MG63 (cell line): ENCODE data around the gene SLA2. TPM values are rescaled to one million over a fixed set of nuclear protein-coding genes. Genes with fewer than 3 reads are reported as not detected.
"Not testable (repeated sequence)": the region's sequence is repeated elsewhere in the genome, so short reads cannot be mapped to it uniquely, and the experiment has no call there.

Experiments used
- DNase-seq: peaks from one replicate; pipeline ENCODE4 v3.0.0-alpha.2; 2020
- H3K27me3 ChIP-seq: fragments of 250-450 bp; sonication (Bioruptor Pico); 2 replicates; pipeline ENCODE4 v1.5.1; 2020; ENCODE audit warnings: mild to moderate bottlenecking, moderate library complexity
- H3K36me3 ChIP-seq: fragments of 250-450 bp; sonication (Bioruptor Pico); 2 replicates; pipeline ENCODE4 v1.5.1; 2020; ENCODE audit warnings: mild to moderate bottlenecking, moderate library complexity
- H3K4me3 ChIP-seq: fragments of 250-450 bp; sonication (Bioruptor Pico); 2 replicates; pipeline ENCODE4 v1.5.1; 2020; ENCODE audit warnings: mild to moderate bottlenecking, moderate library complexity
- H3K9me3 ChIP-seq: fragments of 250-450 bp; sonication (Bioruptor Pico); 2 replicates; pipeline ENCODE4 v1.5.1; 2020; ENCODE audit warnings: mild to moderate bottlenecking, moderate library complexity
- total RNA-seq: library from RNA; depleted of rRNA; stranded (reverse); fragments of >200 nt; shearing (Covaris generic); gene quantifications from 2 replicates; pipeline ENCODE4 v1.2.3, GENCODE V29; 2014; ENCODE audit warnings: low replicate concordance; rRNA removed

SLA2 gene, protein sequence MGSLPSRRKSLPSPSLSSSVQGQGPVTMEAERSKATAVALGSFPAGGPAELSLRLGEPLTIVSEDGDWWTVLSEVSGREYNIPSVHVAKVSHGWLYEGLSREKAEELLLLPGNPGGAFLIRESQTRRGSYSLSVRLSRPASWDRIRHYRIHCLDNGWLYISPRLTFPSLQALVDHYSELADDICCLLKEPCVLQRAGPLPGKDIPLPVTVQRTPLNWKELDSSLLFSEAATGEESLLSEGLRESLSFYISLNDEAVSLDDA
- total RNA-seq, result not detected in 2 replicates

DNA sequence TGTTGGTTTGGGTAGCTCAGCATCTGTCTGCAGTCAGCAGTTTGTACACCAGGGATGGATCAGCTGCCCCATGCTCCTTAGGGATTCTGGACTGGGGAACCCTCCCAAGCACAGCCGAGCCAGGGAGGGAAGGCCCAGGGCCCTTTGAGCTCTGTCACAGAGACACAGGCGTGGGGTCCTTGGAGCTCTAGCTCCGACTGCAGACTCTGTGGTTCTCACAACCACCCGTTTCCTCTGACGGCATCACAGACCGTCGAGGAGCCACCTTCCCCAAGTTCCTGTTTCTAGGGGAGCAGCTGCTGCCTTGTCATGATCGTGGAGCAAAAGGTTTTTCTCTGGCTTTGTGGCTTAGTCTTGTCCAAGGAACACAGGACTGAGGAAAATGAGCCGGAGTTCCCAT is at the start of gene SLA2:
Gene SLA2, minus strand, starts transcription at position 199 of the 400 bp plus-strand sequence. CDS start 4,861 bp downstream, outside the sequence.
- DNase-seq, result no peak
- no peaks in the 10 kb centered on the region for H3K9me3 ChIP-seq
- H3K4me3 ChIP-seq, result no peak within 1 kb of the TSS
- H3K27me3 ChIP-seq, result no peaks in the 10 kb centered on the region
- no peaks in the 10 kb centered on the region for H3K36me3 ChIP-seq

- not testable (repeated sequence) for H3K4me3 ChIP-seq, H3K9me3 ChIP-seq, DNase-seq, H3K36me3 ChIP-seq, H3K27me3 ChIP-seq
These were observed 49.5 kb upstream of the SLA2 start for GRCh38 chr20:36695467-36695866.

- no peak for DNase-seq
- Histone ChIP-seq H3K9me3 (no peaks in the 10 kb centered on the region), H3K36me3 (peaks cover 9% of the 10 kb centered on the region), H3K4me3 (no peak overlapping the region), H3K27me3 (no peaks in the 10 kb centered on the region)
These were observed 42.6 kb upstream of the SLA2 start for GRCh38 chr20:36688630-36689029.

GRCh38 chr20:36687850-36688249 is 41.9 kb upstream of the SLA2 start:
- Histone ChIP-seq H3K9me3 (no peaks in the 10 kb centered on the region), H3K36me3 (peaks cover 9% of the 10 kb centered on the region), H3K27me3 (no peaks in the 10 kb centered on the region), H3K4me3 (no peak overlapping the region)
- DNase-seq, result no peak

GRCh38 chr20:36686944-36687343 is 40.9 kb upstream of the SLA2 start:
- no peak for DNase-seq
- H3K4me3 ChIP-seq, result no peak overlapping the region
- H3K27me3 ChIP-seq, result no peaks in the 10 kb centered on the region
- no peaks in the 10 kb centered on the region for H3K9me3 ChIP-seq
- H3K36me3 ChIP-seq, result peaks cover 12% of the 10 kb centered on the region

GRCh38 chr20:36686504-36686903 is 40.5 kb upstream of the SLA2 start:
- no peak for DNase-seq
- Histone ChIP-seq H3K27me3 (no peaks in the 10 kb centered on the region), H3K4me3 (no peak overlapping the region), H3K36me3 (peaks cover 12% of the 10 kb centered on the region), H3K9me3 (no peaks in the 10 kb centered on the region)

GRCh38 chr20:36684747-36685146 is 38.8 kb upstream of the SLA2 start:
- no peak for DNase-seq

GRCh38 chr20:36682311-36682710 is 36.3 kb upstream of the SLA2 start:
- H3K9me3 ChIP-seq, result no peaks in the 10 kb centered on the region
- no peak for DNase-seq
- H3K27me3 ChIP-seq, result no peaks in the 10 kb centered on the region
- H3K36me3 ChIP-seq, result peaks cover 30% of the 10 kb centered on the region
- H3K4me3 ChIP-seq, result no peak overlapping the region

More at GRCh38 chr20:36684747-36685146, 38.8 kb upstream of the SLA2 start:
- Histone ChIP-seq H3K9me3 (no peaks in the 10 kb centered on the region), H3K27me3 (no peaks in the 10 kb centered on the region), H3K4me3 (no peak overlapping the region), H3K36me3 (peaks cover 21% of the 10 kb centered on the region)

- no peak for DNase-seq
- no peaks in the 10 kb centered on the region for H3K9me3 ChIP-seq
- H3K4me3 ChIP-seq, result no peak overlapping the region
- H3K27me3 ChIP-seq, result no peaks in the 10 kb centered on the region
- H3K36me3 ChIP-seq, result peaks cover 21% of the 10 kb centered on the region
These were observed 31.4 kb upstream of the SLA2 start for GRCh38 chr20:36677422-36677771.

DNA sequence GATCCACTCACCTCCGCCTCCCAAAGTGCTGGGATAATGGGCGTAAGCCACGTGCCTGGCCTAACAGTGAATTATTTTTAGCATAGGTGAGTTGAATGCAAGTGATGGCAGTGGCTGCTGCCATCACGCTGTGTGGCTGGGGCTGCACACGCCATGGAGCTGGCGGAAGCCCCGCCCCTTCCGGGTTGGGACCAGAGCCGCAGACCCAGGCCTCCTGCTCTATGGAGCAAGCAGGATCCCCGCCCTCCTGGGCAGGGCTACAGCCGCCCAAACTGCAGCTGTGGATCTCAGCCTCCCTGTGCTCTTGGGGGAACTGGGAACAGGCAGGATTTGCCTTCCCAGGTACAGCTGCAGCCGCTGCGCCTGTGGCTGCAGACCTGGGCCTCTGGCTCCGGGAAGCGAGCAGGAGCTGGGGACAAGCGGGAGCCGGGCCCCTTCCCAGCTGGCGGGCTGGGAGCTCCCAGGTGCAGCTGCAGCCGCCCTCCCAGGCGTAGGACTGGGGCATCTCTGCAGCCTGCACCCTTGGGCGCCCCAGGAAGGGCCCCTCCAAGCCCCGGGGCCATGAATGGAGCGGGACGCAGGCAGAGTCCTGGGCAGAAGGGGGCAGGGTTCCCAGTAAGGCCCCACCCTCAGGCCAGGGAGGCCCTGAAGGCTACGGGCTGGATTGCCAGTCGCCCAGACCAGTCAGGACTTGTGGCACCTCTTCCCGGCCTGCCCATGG is 30.9 kb upstream of the SLA2 start:
- peak; percentile 2 for DNase-seq
- peaks cover 18% of the 10 kb centered on the region for H3K36me3 ChIP-seq
- no peaks in the 10 kb centered on the region for H3K27me3 ChIP-seq
- H3K9me3 ChIP-seq, result no peaks in the 10 kb centered on the region
- no peak overlapping the region for H3K4me3 ChIP-seq

DNA sequence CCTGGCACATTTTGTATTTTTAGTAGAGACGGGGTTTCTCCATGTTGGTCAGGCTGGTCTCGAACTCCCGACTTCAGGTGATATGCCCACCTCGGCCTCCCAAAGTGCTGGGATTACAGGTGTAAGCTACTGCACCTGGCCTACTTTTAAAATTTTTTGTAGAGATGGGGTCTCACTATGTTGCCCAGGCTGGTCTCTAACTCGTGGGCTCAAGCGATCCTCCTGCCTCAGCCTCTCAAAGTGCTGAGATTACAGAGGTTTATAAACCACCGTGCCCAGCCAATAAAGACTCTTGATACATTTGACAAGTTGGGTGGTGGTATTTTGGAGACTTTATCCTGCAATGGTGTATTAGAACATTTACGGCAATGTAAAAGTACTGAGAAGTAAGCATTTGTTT is 29.5 kb upstream of the SLA2 start:
- not testable (repeated sequence) for H3K9me3 ChIP-seq, DNase-seq, H3K4me3 ChIP-seq, H3K27me3 ChIP-seq
- H3K36me3 ChIP-seq, result peaks cover 17% of the 10 kb centered on the region

DNA sequence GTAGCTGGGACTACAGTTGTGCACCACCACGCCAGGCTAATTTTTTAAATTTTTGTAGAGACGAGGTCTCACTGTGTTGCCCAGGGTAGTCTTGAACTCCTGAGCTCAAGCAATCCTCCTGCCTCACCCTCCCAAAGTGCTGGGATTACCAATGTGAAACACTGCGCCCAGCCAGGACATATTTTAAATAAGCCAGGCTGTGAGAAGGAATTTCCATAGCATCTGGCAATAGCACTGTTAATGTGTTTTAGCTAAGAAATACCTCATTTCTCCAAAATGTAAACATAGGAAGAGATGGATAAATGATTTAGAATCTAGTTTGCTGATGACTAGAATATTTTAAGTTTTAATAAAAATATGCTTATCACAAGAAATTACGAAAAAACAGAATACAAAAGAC is 27.0 kb upstream of the SLA2 start:
- DNase-seq, result no peak
- no peaks in the 10 kb centered on the region for H3K9me3 ChIP-seq
- no peaks in the 10 kb centered on the region for H3K27me3 ChIP-seq
- H3K36me3 ChIP-seq, result peaks cover 3% of the 10 kb centered on the region; the same call in 1 of the 2 replicates
- no peak overlapping the region for H3K4me3 ChIP-seq

DNA sequence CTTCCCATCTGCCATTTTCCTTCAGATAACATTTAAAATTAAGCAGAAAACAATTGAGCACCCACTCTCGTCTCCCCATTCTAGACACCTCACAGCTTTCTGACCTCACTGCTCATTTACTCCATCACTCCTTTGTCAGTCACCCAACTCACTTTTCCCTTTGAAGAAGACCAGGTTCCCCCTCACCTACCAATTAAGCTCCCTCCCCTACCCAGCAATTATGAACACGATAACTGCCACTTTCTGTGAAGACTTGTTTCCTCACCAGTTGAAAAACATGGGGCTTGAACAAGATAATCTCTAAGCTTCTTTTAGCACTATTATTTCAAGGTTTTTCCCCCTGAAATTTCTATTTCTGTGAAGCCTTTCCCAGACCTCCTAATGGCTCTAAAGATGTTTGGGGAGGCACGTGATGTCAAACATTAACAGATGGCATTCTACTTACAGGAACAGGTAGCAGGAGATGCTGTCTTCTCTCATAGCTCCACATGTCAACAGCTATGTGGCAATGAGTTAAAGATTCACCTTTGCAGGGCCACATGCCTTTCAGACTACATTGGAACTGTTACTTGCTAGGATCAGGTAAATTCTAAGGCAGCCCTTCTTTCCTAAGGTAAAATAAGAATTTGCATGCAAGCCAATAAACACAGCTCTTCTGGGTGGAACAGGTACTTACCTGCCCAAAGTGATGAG is 24.8 kb upstream of the SLA2 start:
- Histone ChIP-seq H3K27me3 (no peaks in the 10 kb centered on the region), H3K36me3 (peaks cover under 1% of the 10 kb centered on the region; the same call in 1 of the 2 replicates), H3K4me3 (no peak overlapping the region), H3K9me3 (no peaks in the 10 kb centered on the region)
- DNase-seq, result no peak

- H3K9me3 ChIP-seq, result no peaks in the 10 kb centered on the region
- H3K36me3 ChIP-seq, result peaks cover 14% of the 10 kb centered on the region
- DNase-seq, result no peak
- H3K27me3 ChIP-seq, result no peaks in the 10 kb centered on the region
- no peak overlapping the region for H3K4me3 ChIP-seq
These were observed 20.3 kb upstream of the SLA2 start for GRCh38 chr20:36666181-36666740.

DNA sequence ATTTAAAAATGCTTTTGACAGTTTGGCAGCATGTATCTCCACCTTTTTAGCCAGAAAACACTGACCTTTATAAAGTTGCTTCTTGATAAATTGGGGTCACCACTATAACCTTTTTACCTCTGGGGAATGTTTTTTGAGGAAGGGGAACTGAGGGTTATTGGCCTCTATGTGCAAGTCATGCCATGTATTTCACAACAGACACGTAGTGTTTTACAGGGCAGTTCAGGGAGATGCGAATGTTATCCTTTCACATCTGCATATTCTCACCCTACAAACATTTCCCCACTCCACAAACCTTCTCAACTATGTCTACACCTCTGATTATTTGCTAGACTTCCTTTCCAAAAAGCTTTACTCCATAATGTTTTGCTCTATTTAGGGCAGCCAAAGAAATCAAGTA is 17.0 kb upstream of the SLA2 start:
- peaks cover 17% of the 10 kb centered on the region for H3K36me3 ChIP-seq
- H3K9me3 ChIP-seq, result no peaks in the 10 kb centered on the region
- no peak for DNase-seq
- no peak overlapping the region for H3K4me3 ChIP-seq
- no peaks in the 10 kb centered on the region for H3K27me3 ChIP-seq

DNA sequence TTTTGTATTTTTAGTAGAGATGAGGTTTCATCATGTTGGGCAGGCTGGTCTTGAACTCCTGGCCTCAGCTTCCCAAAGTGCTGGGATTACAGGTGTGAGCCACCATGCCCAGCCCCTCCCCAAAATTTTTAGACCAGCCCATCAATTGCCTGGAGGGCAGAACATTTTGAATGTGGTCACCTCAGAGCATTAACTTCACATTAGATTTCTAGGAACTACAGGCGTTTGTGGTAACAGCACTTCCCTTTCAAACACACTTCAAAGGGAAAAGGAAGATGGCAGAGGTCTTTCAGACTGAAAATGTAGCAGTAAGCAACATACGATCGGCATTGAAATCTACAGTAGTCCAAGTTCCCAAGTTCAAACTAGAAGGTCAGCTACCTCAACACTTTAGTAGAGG is 12.3 kb upstream of the SLA2 start:
- no peak for DNase-seq
- Histone ChIP-seq H3K4me3 (no peak overlapping the region), H3K36me3 (peaks cover 4% of the 10 kb centered on the region; the same call in 1 of the 2 replicates), H3K9me3 (no peaks in the 10 kb centered on the region), H3K27me3 (no peaks in the 10 kb centered on the region)

GRCh38 chr20:36656733-36657132 is 10.7 kb upstream of the SLA2 start:
- DNase-seq, result no peak
- H3K9me3 ChIP-seq, result no peaks in the 10 kb centered on the region
- H3K4me3 ChIP-seq, result no peak overlapping the region
- no peaks in the 10 kb centered on the region for H3K27me3 ChIP-seq
- peaks cover 8% of the 10 kb centered on the region; the same call in 1 of the 2 replicates for H3K36me3 ChIP-seq
